GM12878 (cell line): Measurements from ENCODE around the gene CPNE4.

Source experiments
- ATF3 ChIP-seq: IDR thresholded peaks from 2 replicates; pipeline ENCODE4 v1.6.1; 2011; ENCODE audit warnings: low read depth, mild to moderate bottlenecking, low read length, moderate library complexity, borderline replicate concordance; ENCODE audit errors: extremely low read depth
- BRCA1 ChIP-seq: IDR thresholded peaks from 2 replicates; pipeline ENCODE4 v1.6.1; 2011; ENCODE audit warnings: low read depth, low read length, improper control_type of control experiment
- CEBPZ ChIP-seq: fragments of 150-350 bp; IDR thresholded peaks from 2 replicates; pipeline ENCODE4 v1.6.1; 2016; ENCODE audit warnings: low read depth, low read length
- CTCF ChIP-seq, 3 experiments: IDR thresholded peaks in 2 of 3; conservative IDR thresholded peaks in 1 of 3; 2 replicates each; pipeline ENCODE4 v1.5.1; 2011; ENCODE audit warnings: low read depth in 3 of 3, low read length in 3 of 3, mild to moderate bottlenecking in 3 of 3, control low read depth in 2 of 3, moderate library complexity in 2 of 3, inconsistent platforms in 1 of 3, mixed read lengths in 1 of 3; ENCODE audit not compliant: control insufficient read depth in 2 of 3, insufficient read depth in 1 of 3; ENCODE audit errors: extremely low read depth in 1 of 3
- JUNB ChIP-seq: IDR thresholded peaks from 2 replicates; pipeline ENCODE4 v1.6.1; 2016; ENCODE audit warnings: antibody characterized with exemption, mild to moderate bottlenecking
- MAX ChIP-seq: IDR thresholded peaks from 2 replicates; pipeline ENCODE4 v1.6.1; 2012; ENCODE audit warnings: low read depth, low read length, improper control_type of control experiment
- NR2C2 ChIP-seq: IDR thresholded peaks from 2 replicates; pipeline ENCODE4 v1.6.1; 2011; ENCODE audit warnings: borderline replicate concordance, low read depth; ENCODE audit not compliant: control insufficient read depth, insufficient read length
- POLR2A ChIP-seq: IDR thresholded peaks from 2 replicates; pipeline ENCODE4 v1.6.1; 2011; ENCODE audit warnings: low read depth, mild to moderate bottlenecking, low read length
- POLR2AphosphoS5 ChIP-seq: IDR thresholded peaks from 2 replicates; pipeline ENCODE4 v1.6.1; 2011; ENCODE audit warnings: mild to moderate bottlenecking, low read length, inconsistent platforms
- REST ChIP-seq: IDR thresholded peaks from 2 replicates; pipeline ENCODE4 v1.6.1; 2012; ENCODE audit warnings: mild to moderate bottlenecking, low read depth, low read length
- RFX5 ChIP-seq: IDR thresholded peaks from 2 replicates; pipeline ENCODE4 v1.6.1; 2011; ENCODE audit warnings: low read depth, low read length, improper control_type of control experiment
- SUZ12 ChIP-seq: fragments of 200-600 bp; sonication (generic); IDR thresholded peaks from one replicate; pipeline ENCODE4 v1.6.1; 2018; ENCODE audit warnings: antibody characterized with exemption, mild to moderate bottlenecking; ENCODE audit not compliant: unreplicated experiment

GRCh38 chr3:132032959-132033358, 1.9 kb downstream of the CPNE4 start:
- TF ChIP-seq ATF3 = no peak
- TF ChIP-seq POLR2AphosphoS5 = no peak
- no peak for TF ChIP-seq MAX
- TF ChIP-seq NR2C2 = no peak
- no peak for TF ChIP-seq RFX5
- no peak for TF ChIP-seq CEBPZ
- TF ChIP-seq BRCA1 = no peak
- no peak for TF ChIP-seq JUNB
- TF ChIP-seq SUZ12 = no peak
- TF ChIP-seq CTCF (IDR thresholded peaks at IDR 0.05 in 2 of 3, conservative IDR thresholded peaks at IDR 0.05 in 1 of 3; ENCODE audit: control insufficient read depth in 2 of 3, extremely low read depth in 1 of 3, insufficient read depth in 1 of 3, low read depth in 3 of 3, low read length in 3 of 3) = no peak
- TF ChIP-seq REST = no peak
- TF ChIP-seq POLR2A = no peak
